Panc1 (cell line): Measurements from ENCODE around the gene SSR1. TPM values are rescaled to one million over a fixed set of nuclear protein-coding genes. Genes with fewer than 3 reads are reported as not detected.

Source experiments
- ATAC-seq: fragments of 200-7000 bp; cut with Tn5 transposase; 2 replicates; pipeline ENCODE4 v1.9.1; 2020; ENCODE audit warnings: mild to moderate bottlenecking, moderate library complexity
- BruUV-seq: library from RNA; stranded (reverse); fragments of 400-500 nt; replicated peaks from 2 replicates; lab custom pipeline; 2021; lab: Mats Ljungman, UMichigan
- CTCF ChIA-PET: fragments of 300-600 bp; sonication (Branson Sonifier 250); formaldehyde crosslinking; loops from one replicate; lab custom pipeline; 2022; ENCODE audit warnings: antibody characterized with exemption; lab: Charles Lee
- POLR2A ChIA-PET: fragments of 300-600 bp; sonication (Branson Sonifier 250); formaldehyde crosslinking; loops from one replicate; lab custom pipeline; 2022; ENCODE audit warnings: antibody characterized with exemption; lab: Charles Lee
- DNase-seq: peaks from one replicate; pipeline ENCODE4 v3.0.0-alpha.2; 2010; ENCODE audit warnings: low read depth, low spot score
- H3K27ac ChIP-seq: 2 replicates; pipeline ENCODE4 v1.5.1; 2011; ENCODE audit warnings: mild to moderate bottlenecking, low read length, inconsistent platforms
- H3K27me3 ChIP-seq: fragments of 200-500 bp; sonication (Bioruptor generic); 2 replicates; pipeline ENCODE4 v1.6.0; 2014; ENCODE audit warnings: low read length, inconsistent platforms; ENCODE audit not compliant: control insufficient read depth, insufficient read depth
- H3K36me3 ChIP-seq: fragments of 200-500 bp; sonication (Bioruptor generic); 2 replicates; pipeline ENCODE4 v1.5.1; 2014; ENCODE audit warnings: inconsistent platforms, mild to moderate bottlenecking, low read length, moderate library complexity; ENCODE audit not compliant: control insufficient read depth, insufficient read depth
- H3K4me1 ChIP-seq: 2 replicates; pipeline ENCODE4 v1.5.1; 2011; ENCODE audit warnings: inconsistent platforms, mild to moderate bottlenecking, low read length, moderate library complexity; ENCODE audit not compliant: control insufficient read depth, insufficient read depth
- H3K4me3 ChIP-seq, 2 experiments: 2 replicates each; pipeline ENCODE4 v1.5.1; 2011 to 2012; ENCODE audit warnings: low read depth in 2 of 2, low read length in 2 of 2, mild to moderate bottlenecking in 2 of 2, inconsistent platforms in 1 of 2, moderate library complexity in 1 of 2
- H3K9me3 ChIP-seq: fragments of 200-500 bp; sonication (Bioruptor generic); 2 replicates; pipeline ENCODE4 v1.5.1; 2014; ENCODE audit warnings: low read depth, mild to moderate bottlenecking, inconsistent platforms, low read length, moderate library complexity; ENCODE audit not compliant: control insufficient read depth, insufficient read depth
- POLR2AphosphoS5 ChIP-seq: IDR thresholded peaks from 2 replicates; pipeline ENCODE4 v1.6.1; 2012; ENCODE audit warnings: mild to moderate bottlenecking, low read depth, low read length, moderate library complexity
- REST ChIP-seq, 2 experiments: IDR thresholded peaks; 2 replicates each; pipeline ENCODE4 v1.6.1; 2011 to 2012; ENCODE audit warnings: low read depth in 2 of 2, control low read depth in 1 of 2, low read length in 1 of 2, mild to moderate bottlenecking in 1 of 2, moderate library complexity in 1 of 2; ENCODE audit not compliant: insufficient read depth in 1 of 2
- SIN3A ChIP-seq: IDR thresholded peaks from 2 replicates; pipeline ENCODE4 v1.6.1; 2012; ENCODE audit warnings: low read depth, mild to moderate bottlenecking, low read length, moderate library complexity, borderline replicate concordance; ENCODE audit not compliant: insufficient read depth
- TCF7L2 ChIP-seq: IDR thresholded peaks from 2 replicates; pipeline ENCODE4 v1.6.1; 2011; ENCODE audit warnings: mild to moderate bottlenecking, low read depth, low read length, inconsistent platforms
- in situ Hi-C: cut with HindIII; loops from 2 replicates; pipeline ENCODE4 v1.10.0; 2016; ENCODE audit warnings: low sequenced_read_pairs, low pct_unique_long_range_greater_than_20kb
- intact Hi-C: fragments of 100-400 bp; cut with micrococcal nuclease; formaldehyde crosslinking; loops from one replicate; pipeline ENCODE4 v1.10.0; 2022; ENCODE audit not compliant: unreplicated experiment
- total RNA-seq: library from RNA; stranded (reverse); gene quantifications from one replicate; pipeline ENCODE4 v1.2.1, GENCODE V29; 2021; ENCODE audit not compliant: unreplicated experiment
- TF ChIP-seq, protein P1 (sequence below): fragments of 450-650 bp; IDR thresholded peaks from 2 replicates; pipeline ENCODE4 v1.5.1; 2017; ENCODE audit warnings: mild to moderate bottlenecking

The SSR1 gene
- total RNA-seq, 1 experiment from 2014 or later, result 119 TPM

DNA sequence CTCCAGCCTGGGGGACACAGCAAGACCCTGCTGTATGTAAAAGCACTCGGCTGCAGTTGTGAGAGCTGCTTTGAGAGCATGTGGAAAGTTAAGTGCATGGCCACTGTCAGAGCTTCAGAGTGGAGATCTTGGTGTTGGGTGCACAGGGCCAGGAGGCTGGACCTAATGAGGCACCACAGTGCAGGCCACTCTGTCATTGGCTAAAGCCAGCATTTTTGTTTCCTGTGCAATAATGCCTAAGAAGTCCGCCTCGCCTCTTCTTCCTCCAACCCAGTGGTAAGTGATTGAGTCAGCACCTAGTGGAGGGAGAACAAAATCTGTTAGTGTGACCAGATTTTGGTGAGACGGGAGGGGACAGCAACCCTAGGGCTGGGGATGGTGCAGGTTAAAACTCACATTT lies 60.6 kb downstream of the SSR1 start:
- DNase-seq (no peak), ATAC-seq (no peak)
- BruUV-seq, result no TSS peak
- in situ Hi-C loops (no loop called here), intact Hi-C loops (no loop called here)
- no peak overlapping the region for H3K27ac ChIP-seq
- POLR2A ChIA-PET, result interaction anchor here (0.7 kb wide), 1 partner anchor 350 kb away, joined by 3 read pairs; no protein-coding TSS in a partner anchor
- no peak overlapping the region for H3K4me3 ChIP-seq
- H3K9me3 ChIP-seq, result no peaks in the 10 kb centered on the region; the same call in 1 of the 2 replicates
- no peaks in the 10 kb centered on the region for H3K4me1 ChIP-seq
- no peaks in the 10 kb centered on the region for H3K27me3 ChIP-seq
- H3K36me3 ChIP-seq, result peaks cover 2% of the 10 kb centered on the region; the same call in 1 of the 2 replicates
- CTCF ChIA-PET, result interaction anchor here (0.6 kb wide), 1 partner anchor 178 kb away, joined by 3 read pairs; no protein-coding TSS in a partner anchor
- TF ChIP-seq REST (IDR thresholded peaks at IDR 0.05; ENCODE audit: insufficient read depth in 1 of 2, low read depth in 2 of 2, low read length in 1 of 2) (no peak), SIN3A (no peak), POLR2AphosphoS5 (no peak), TCF7L2 (no peak)
- TF ChIP-seq, protein P1, sequence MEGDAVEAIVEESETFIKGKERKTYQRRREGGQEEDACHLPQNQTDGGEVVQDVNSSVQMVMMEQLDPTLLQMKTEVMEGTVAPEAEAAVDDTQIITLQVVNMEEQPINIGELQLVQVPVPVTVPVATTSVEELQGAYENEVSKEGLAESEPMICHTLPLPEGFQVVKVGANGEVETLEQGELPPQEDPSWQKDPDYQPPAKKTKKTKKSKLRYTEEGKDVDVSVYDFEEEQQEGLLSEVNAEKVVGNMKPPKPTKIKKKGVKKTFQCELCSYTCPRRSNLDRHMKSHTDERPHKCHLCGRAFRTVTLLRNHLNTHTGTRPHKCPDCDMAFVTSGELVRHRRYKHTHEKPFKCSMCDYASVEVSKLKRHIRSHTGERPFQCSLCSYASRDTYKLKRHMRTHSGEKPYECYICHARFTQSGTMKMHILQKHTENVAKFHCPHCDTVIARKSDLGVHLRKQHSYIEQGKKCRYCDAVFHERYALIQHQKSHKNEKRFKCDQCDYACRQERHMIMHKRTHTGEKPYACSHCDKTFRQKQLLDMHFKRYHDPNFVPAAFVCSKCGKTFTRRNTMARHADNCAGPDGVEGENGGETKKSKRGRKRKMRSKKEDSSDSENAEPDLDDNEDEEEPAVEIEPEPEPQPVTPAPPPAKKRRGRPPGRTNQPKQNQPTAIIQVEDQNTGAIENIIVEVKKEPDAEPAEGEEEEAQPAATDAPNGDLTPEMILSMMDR, result no peak

DNA sequence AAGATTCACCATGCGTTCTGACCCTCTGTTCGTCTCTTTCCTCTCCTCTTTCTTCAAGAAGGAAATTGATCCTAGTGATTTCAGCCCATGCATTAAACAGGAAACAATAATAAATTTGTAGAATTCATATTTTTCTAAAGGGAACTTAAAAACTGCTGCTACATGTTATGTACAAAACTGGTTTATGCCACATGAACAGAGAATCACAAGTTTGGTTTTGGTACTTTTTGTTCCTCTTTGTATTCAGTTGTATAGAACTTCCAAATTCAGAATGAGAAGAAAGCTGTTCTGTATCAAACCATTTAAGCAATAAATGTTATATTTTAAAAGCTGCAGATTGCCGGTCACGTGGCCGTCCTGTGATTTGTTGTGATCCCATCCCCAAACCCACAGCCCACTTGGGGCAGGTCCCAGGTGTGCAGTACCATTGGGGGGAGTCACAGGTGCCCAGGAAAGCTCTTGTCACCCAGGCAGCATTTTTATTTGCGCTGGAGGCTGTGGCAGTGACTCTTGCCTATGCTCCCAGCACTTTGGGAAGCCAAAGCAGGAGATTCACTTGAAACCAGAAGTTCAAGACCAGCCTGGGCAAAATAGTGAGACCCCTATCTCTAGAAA lies 61.2 kb downstream of the SSR1 start:
- no TSS peak for BruUV-seq

More for the DNA sequence above, 61.2 kb downstream of the SSR1 start:
- no peak overlapping the region for H3K4me3 ChIP-seq
- intact Hi-C loops, result no loop called here
- no peaks in the 10 kb centered on the region for H3K4me1 ChIP-seq
- in situ Hi-C loops, result no loop called here
- TF ChIP-seq TCF7L2 (no peak), REST (IDR thresholded peaks at IDR 0.05; ENCODE audit: insufficient read depth in 1 of 2, low read depth in 2 of 2, low read length in 1 of 2) (no peak), POLR2AphosphoS5 (no peak), SIN3A (no peak)
- TF ChIP-seq, protein P1, result no peak
- DNase-seq (no peak), ATAC-seq (no peak)
- POLR2A ChIA-PET, result interaction anchor here (0.7 kb wide), 1 partner anchor 349 kb away, joined by 3 read pairs; no protein-coding TSS in a partner anchor
- no peaks in the 10 kb centered on the region for H3K27me3 ChIP-seq
- CTCF ChIA-PET, result interaction anchor here (0.6 to 0.7 kb wide), 2 partner anchors 17 to 178 kb away, joined by 3 to 5 read pairs; no protein-coding TSS in a partner anchor
- no peak overlapping the region for H3K27ac ChIP-seq
- peaks cover 2% of the 10 kb centered on the region; the same call in 1 of the 2 replicates for H3K36me3 ChIP-seq
- no peaks in the 10 kb centered on the region; the same call in 1 of the 2 replicates for H3K9me3 ChIP-seq
